DOHH2 (cell line): ENCODE measurements around the gene PGK1.

Experiments
- EZH2phosphoT487 ChIP-seq: fragments of 200-600 bp; sonication (generic); IDR thresholded peaks from 2 replicates; pipeline ENCODE4 v1.6.1; 2017; ENCODE audit warnings: borderline replicate concordance, mild to moderate bottlenecking, antibody characterized with exemption, low read length, moderate library complexity, mixed read lengths
- TF ChIP-seq, protein P1 (sequence below): fragments of 200-600 bp; sonication (generic); IDR thresholded peaks from one replicate; pipeline ENCODE4 v1.5.1; 2014; ENCODE audit warnings: antibody characterized with exemption, mild to moderate bottlenecking, low read depth, low read length; ENCODE audit not compliant: poor library complexity, severe bottlenecking

DNA sequence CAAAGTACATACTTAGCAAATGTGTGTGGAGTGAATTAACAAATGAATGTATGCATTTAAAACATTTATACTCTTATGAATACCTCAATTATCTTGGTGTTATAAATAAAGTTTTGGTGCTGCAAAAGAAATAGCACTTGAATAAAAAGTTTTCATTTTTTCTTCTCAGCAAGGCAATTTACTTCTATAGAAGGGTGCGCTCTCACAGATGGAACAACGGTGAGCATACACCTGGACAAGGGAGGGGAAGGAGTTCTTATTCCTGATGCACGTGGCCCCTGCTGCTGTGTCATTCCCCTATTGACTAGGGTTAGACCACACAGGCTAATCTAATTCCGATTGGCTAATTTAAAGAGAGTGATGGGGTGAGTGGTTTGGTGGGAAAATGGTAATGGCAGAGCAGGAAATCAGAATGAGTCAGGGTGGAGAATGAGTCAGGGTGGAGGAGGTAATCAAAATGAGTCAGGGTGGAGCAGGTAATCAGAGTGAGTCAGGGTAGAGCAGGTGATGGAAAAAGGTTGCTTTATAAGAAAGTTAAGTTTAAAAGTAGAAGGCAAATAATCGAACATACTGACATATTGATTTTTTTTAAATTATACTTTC lies 28.2 kb upstream of the PGK1 start:
- TF ChIP-seq, protein P1, sequence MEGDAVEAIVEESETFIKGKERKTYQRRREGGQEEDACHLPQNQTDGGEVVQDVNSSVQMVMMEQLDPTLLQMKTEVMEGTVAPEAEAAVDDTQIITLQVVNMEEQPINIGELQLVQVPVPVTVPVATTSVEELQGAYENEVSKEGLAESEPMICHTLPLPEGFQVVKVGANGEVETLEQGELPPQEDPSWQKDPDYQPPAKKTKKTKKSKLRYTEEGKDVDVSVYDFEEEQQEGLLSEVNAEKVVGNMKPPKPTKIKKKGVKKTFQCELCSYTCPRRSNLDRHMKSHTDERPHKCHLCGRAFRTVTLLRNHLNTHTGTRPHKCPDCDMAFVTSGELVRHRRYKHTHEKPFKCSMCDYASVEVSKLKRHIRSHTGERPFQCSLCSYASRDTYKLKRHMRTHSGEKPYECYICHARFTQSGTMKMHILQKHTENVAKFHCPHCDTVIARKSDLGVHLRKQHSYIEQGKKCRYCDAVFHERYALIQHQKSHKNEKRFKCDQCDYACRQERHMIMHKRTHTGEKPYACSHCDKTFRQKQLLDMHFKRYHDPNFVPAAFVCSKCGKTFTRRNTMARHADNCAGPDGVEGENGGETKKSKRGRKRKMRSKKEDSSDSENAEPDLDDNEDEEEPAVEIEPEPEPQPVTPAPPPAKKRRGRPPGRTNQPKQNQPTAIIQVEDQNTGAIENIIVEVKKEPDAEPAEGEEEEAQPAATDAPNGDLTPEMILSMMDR = no peak
- TF ChIP-seq EZH2phosphoT487 = no peak
